GM21576 (cell line): Measurements from ENCODE around the gene KBTBD13.
"Not testable (repeated sequence)": the region's sequence is repeated elsewhere in the genome, so short reads cannot be mapped to it uniquely, and the experiment has no call there.

ENCODE experiments used
- ATAC-seq: cut with Tn5 transposase; IDR thresholded peaks from one replicate; pipeline ENCODE4 v1.9.1; 2021; ENCODE audit warnings: mild to moderate bottlenecking, moderate library complexity; ENCODE audit not compliant: unreplicated experiment

The KBTBD13 gene

GRCh38 chr15:65076486-65077290 is at the start of gene KBTBD13:
Gene KBTBD13 (plus strand): TSS chr15:65076746. CDS start chr15:65076816, 70 bp downstream.
- no peak for ATAC-seq

- ATAC-seq: no peak
These were observed 49.8 kb upstream of the KBTBD13 start for GRCh38 chr15:65026756-65027155.

- no peak for ATAC-seq
These were observed 49.0 kb upstream of the KBTBD13 start for GRCh38 chr15:65027593-65027992.

GRCh38 chr15:65028338-65028737 is 48.2 kb upstream of the KBTBD13 start:
- ATAC-seq: no peak

GRCh38 chr15:65028921-65029735 is 47.4 kb upstream of the KBTBD13 start, which contains the start of gene MTFMT:
Gene MTFMT (minus strand): TSS chr15:65029639. CDS start chr15:65029613, 26 bp downstream.
- ATAC-seq: peak; percentile 47

GRCh38 chr15:65029736-65030208 is 46.8 kb upstream of the KBTBD13 start:
- no peak for ATAC-seq

- no peak for ATAC-seq
These were observed 43.6 kb upstream of the KBTBD13 start for GRCh38 chr15:65032801-65033537.

- no peak for ATAC-seq
These were observed 42.8 kb upstream of the KBTBD13 start for GRCh38 chr15:65033659-65034269.

GRCh38 chr15:65034719-65035118 is 41.8 kb upstream of the KBTBD13 start:
- no peak for ATAC-seq

- ATAC-seq: no peak
These were observed 39.2 kb upstream of the KBTBD13 start for GRCh38 chr15:65037309-65037708.

GRCh38 chr15:65038428-65038827 is 38.1 kb upstream of the KBTBD13 start:
- no peak for ATAC-seq

- ATAC-seq: no peak
These were observed 37.7 kb upstream of the KBTBD13 start for GRCh38 chr15:65038836-65039235.

- no peak for ATAC-seq
These were observed 36.1 kb upstream of the KBTBD13 start for GRCh38 chr15:65040461-65040860.

GRCh38 chr15:65041787-65042186 is 34.8 kb upstream of the KBTBD13 start:
- ATAC-seq: no peak

- ATAC-seq: no peak
These were observed 33.7 kb upstream of the KBTBD13 start for GRCh38 chr15:65042776-65043327.

- not testable (repeated sequence) for ATAC-seq
These were observed 32.3 kb upstream of the KBTBD13 start for GRCh38 chr15:65044218-65044617.

- no peak for ATAC-seq
These were observed 31.6 kb upstream of the KBTBD13 start, which contains the start of gene SLC51B for GRCh38 chr15:65044724-65045481. Gene SLC51B (plus strand): TSS chr15:65045387. CDS start chr15:65050005, 4,618 bp downstream.

- no peak for ATAC-seq
These were observed 28.3 kb upstream of the KBTBD13 start for GRCh38 chr15:65048241-65048640.

GRCh38 chr15:65049418-65049840 is 27.1 kb upstream of the KBTBD13 start:
- ATAC-seq: peak; percentile 89
